ENCODE results near the gene TUBB3. TPM values are rescaled to one million over a fixed set of nuclear protein-coding genes. Genes with fewer than 3 reads are reported as not detected.

Gene TUBB3
- total and polyA plus RNA-seq, 2 of the 8 experiments (the other 6 are each of a cell fraction or from before 2014, with no cell fraction given) = 275 to 393 TPM

DNA sequence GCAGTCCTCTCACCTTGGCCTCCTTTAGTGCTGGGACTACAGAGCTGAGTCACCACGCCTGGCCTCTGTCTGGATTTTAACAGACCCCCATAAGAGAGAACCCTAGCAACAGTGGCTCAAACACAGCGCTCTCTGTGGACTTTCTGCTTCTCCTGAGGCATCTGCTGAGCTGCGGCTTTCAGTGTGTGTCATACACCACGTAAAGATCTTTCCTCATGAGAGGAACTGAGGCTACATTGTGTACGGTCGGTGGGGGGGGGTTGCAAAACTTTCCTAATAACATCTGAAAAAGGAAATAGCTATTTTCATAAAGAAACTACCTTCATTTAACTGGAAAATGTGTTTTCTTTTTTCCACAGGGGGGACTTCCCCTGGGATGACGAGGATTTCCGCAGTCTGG lies 58.3 kb downstream of the TUBB3 start:
- no peaks in the 10 kb centered on the region; a peak in 1 of 7 replicates for H3K27me3 ChIP-seq (replicated peaks in 1 of 4; ENCODE audit: control insufficient read depth in 3 of 4, extremely low read depth in 1 of 4, insufficient read depth in 3 of 4, low read length in 3 of 4)
- H4K20me1 ChIP-seq (replicated peaks in 1 of 2; ENCODE audit: control insufficient read depth in 1 of 2, insufficient read depth in 2 of 2, low read length in 2 of 2) = peaks cover 0 to 10% of the 10 kb centered on the region in 2 experiments
- ChIA-PET CTCF (ENCODE audit: partially characterized antibody) (interaction anchor here (1.0 kb wide), 1 partner anchor 37 kb away, joined by 3 read pairs; the partner anchor contains the start of gene DBNDD1), POLR2A (ENCODE audit: partially characterized antibody) (interaction anchor here (1.0 to 1.5 kb wide), 5 partner anchors 9 to 24 kb away, joined by 3 read pairs; no protein-coding TSS in a partner anchor)
- H4K8ac ChIP-seq (ENCODE audit: extremely low read depth, insufficient read depth, low read length) = no peak overlapping the region
- peaks cover 6% of the 10 kb centered on the region for H3K79me1 ChIP-seq (ENCODE audit: low read depth, low read length)
- H2AK5ac ChIP-seq (ENCODE audit: low read depth, low read length) = no peak overlapping the region
- no peak overlapping the region for H3K27ac ChIP-seq (ENCODE audit: low read depth, low read length)
- no peak overlapping the region for H3K4ac ChIP-seq (replicated peaks; ENCODE audit: insufficient read length, low read depth, low read length)
- no peak overlapping the region for H3K4me3 ChIP-seq (ENCODE audit: extremely low read depth in 1 of 4, insufficient read depth in 2 of 4, low read depth in 3 of 4, low read length in 4 of 4)
- H2BK20ac ChIP-seq (ENCODE audit: low read length) = no peak overlapping the region
- H3K23me2 ChIP-seq (ENCODE audit: low read depth, low read length) = no peaks in the 10 kb centered on the region
- H3K36me3 ChIP-seq (ENCODE audit: control insufficient read depth in 2 of 4, insufficient read depth in 4 of 4, low read length in 3 of 4) = peaks cover 17 to 71% (median 48%) of the 10 kb centered on the region in 4 experiments
- H3K9me3 ChIP-seq (ENCODE audit: insufficient read depth in 2 of 2, low read depth in 1 of 2, low read length in 1 of 2) = no peaks in the 10 kb centered on the region
- H3K14ac ChIP-seq (ENCODE audit: insufficient read length) = no peak overlapping the region
- no peak overlapping the region for H2AFZ ChIP-seq (ENCODE audit: low read length)
- H3K56ac ChIP-seq (replicated peaks; ENCODE audit: insufficient read length, low read depth, low read length) = no peak overlapping the region
- H2BK120ac ChIP-seq (replicated peaks; ENCODE audit: low read depth, low read length) = no peak overlapping the region
- WGBS, 2 experiments (ENCODE audit: extremely low coverage in 1 of 2, insufficient coverage in 1 of 2, insufficient read length in 1 of 2, insufficient replicate concordance in 2 of 2, low coverage in 1 of 2, low lambda C conversion rate in 2 of 2, missing lambda C conversion rate in 1 of 2) = 90% methylated on average over 8 of the region's 8 CpGs; no CpG with 5 or more reads in 1 of the 2 experiments
- no peak overlapping the region for H4K5ac ChIP-seq (ENCODE audit: insufficient read length, low read depth, low read length)
- no peak overlapping the region for H3K23ac ChIP-seq (ENCODE audit: insufficient read length)
- peaks cover 0 to 9% of the 10 kb centered on the region in 2 experiments; a peak in 2 of 4 replicates for H3K79me2 ChIP-seq (ENCODE audit: control insufficient read depth in 1 of 2, insufficient read depth in 2 of 2, low read length in 2 of 2)
- H3K4me1 ChIP-seq (replicated peaks in 1 of 4; ENCODE audit: control insufficient read depth in 3 of 4, insufficient read depth in 4 of 4, low read length in 3 of 4) = no peaks in the 10 kb centered on the region
- H2BK5ac ChIP-seq (ENCODE audit: low read depth, low read length) = no peak overlapping the region
- no peak for DNase-seq (ENCODE audit: low read depth in 1 of 2, low spot score in 2 of 2)
- H3K18ac ChIP-seq (ENCODE audit: extremely low read depth, low read length) = no peak overlapping the region
- FAIRE-seq = no peak
- no peak overlapping the region for H4K91ac ChIP-seq (replicated peaks; ENCODE audit: insufficient read length, low read length)
- H3K4me2 ChIP-seq (ENCODE audit: insufficient read depth in 1 of 2, low read depth in 2 of 2, low read length in 2 of 2) = no peak overlapping the region
- no peak overlapping the region for H2BK15ac ChIP-seq (ENCODE audit: low read length)
- no peak overlapping the region for H2BK12ac ChIP-seq (ENCODE audit: low read depth, low read length)
- H3K9ac ChIP-seq (replicated peaks in 1 of 4; ENCODE audit: extremely low read depth in 1 of 4, low read depth in 3 of 4, low read length in 3 of 4) = no peak overlapping the region
- TF ChIP-seq MAFK (IDR thresholded peaks at IDR 0.05; ENCODE audit: low read depth, low read length) (no peak), CEBPB (IDR thresholded peaks at IDR 0.05; ENCODE audit: low read depth, low read length) (no peak), TAF1 (IDR thresholded peaks at IDR 0.05; ENCODE audit: low read depth, low read length) (no peak), RNF2 (IDR thresholded peaks at IDR 0.05; ENCODE audit: borderline replicate concordance, low read depth, low read length, missing control alignments, poor library complexity, severe bottlenecking) (no peak), RXRA (IDR thresholded peaks at IDR 0.05; ENCODE audit: insufficient read depth, low read depth, low read length) (no peak), POU5F1 (IDR thresholded peaks at IDR 0.05; ENCODE audit: low read depth, low read length) (no peak), SP4 (IDR thresholded peaks at IDR 0.05; ENCODE audit: low read length) (no peak), TCF12 (IDR thresholded peaks at IDR 0.05; ENCODE audit: low read depth, low read length) (no peak), SUZ12 (IDR thresholded peaks at IDR 0.05; ENCODE audit: low read length) (no peak), BCL11A (IDR thresholded peaks at IDR 0.05; ENCODE audit: low read depth in 2 of 2, low read length in 2 of 2) (no peak), HDAC6 (IDR thresholded peaks at IDR 0.05; ENCODE audit: low read depth, low read length) (no peak), TAF7 (optimal IDR thresholded peaks at IDR 0.05; ENCODE audit: borderline replicate concordance, low read depth, low read length) (no peak)
- TF ChIP-seq, protein P1, sequence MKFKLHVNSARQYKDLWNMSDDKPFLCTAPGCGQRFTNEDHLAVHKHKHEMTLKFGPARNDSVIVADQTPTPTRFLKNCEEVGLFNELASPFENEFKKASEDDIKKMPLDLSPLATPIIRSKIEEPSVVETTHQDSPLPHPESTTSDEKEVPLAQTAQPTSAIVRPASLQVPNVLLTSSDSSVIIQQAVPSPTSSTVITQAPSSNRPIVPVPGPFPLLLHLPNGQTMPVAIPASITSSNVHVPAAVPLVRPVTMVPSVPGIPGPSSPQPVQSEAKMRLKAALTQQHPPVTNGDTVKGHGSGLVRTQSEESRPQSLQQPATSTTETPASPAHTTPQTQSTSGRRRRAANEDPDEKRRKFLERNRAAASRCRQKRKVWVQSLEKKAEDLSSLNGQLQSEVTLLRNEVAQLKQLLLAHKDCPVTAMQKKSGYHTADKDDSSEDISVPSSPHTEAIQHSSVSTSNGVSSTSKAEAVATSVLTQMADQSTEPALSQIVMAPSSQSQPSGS (IDR thresholded peaks at IDR 0.05; ENCODE audit: low read length) = no peak
